GM10248 (cell line): ENCODE data around the gene SPINT4.
"Not testable (repeated sequence)": the region's sequence is repeated elsewhere in the genome, so short reads cannot be mapped to it uniquely, and the experiment has no call there.

Source experiments
- CTCF ChIA-PET: fragments of 300-600 bp; sonication (Branson Sonifier 250); formaldehyde crosslinking; extraction: SDS; loops from one replicate; lab custom pipeline; 2021; ENCODE audit warnings: antibody characterized with exemption; lab: Yijun Ruan, JAX
- POLR2A ChIA-PET: fragments of 350-650 bp; sonication (Branson Sonifier 250); formaldehyde crosslinking; extraction: SDS; loops from one replicate; lab custom pipeline; 2020; ENCODE audit warnings: antibody characterized with exemption; lab: Yijun Ruan, JAX
- DNase-seq: peaks from one replicate; pipeline ENCODE4 v3.0.0; 2012; ENCODE audit errors: extremely low spot score
- CTCF ChIP-seq: IDR thresholded peaks from 2 replicates; pipeline ENCODE4 v1.5.1; 2012; ENCODE audit warnings: mild to moderate bottlenecking, low read depth; ENCODE audit errors: extremely low read depth, missing control alignments, control extremely low read depth

SPINT4 gene

GRCh38 chr20:45735988-45736387, 13.8 kb downstream of the SPINT4 start:
- ChIA-PET CTCF (interaction anchor here (1.4 kb wide), 1 partner anchor 35 kb away, joined by 3 read pairs; no protein-coding TSS in a partner anchor), POLR2A (no interaction called here)
- DNase-seq = no peak
- no peak for TF ChIP-seq CTCF

- ChIA-PET POLR2A (no interaction called here), CTCF (no interaction called here)
- no peak for TF ChIP-seq CTCF
Measured at GRCh38 chr20:45742596-45742995, 20.4 kb downstream of the SPINT4 start.

GRCh38 chr20:45745015-45745414, 22.9 kb downstream of the SPINT4 start:
- ChIA-PET POLR2A (no interaction called here), CTCF (no interaction called here)
- DNase-seq = no peak
- TF ChIP-seq CTCF = no peak

More at GRCh38 chr20:45742596-45742995, 20.4 kb downstream of the SPINT4 start:
- no peak for DNase-seq

GRCh38 chr20:45751721-45752120, 29.6 kb downstream of the SPINT4 start:
- DNase-seq = no peak
- no peak for TF ChIP-seq CTCF
- ChIA-PET POLR2A (no interaction called here), CTCF (interaction anchor here (1.9 kb wide), 1 partner anchor 20 kb away, joined by 14 read pairs; no protein-coding TSS in a partner anchor)

- DNase-seq = no peak
- ChIA-PET CTCF (interaction anchor here (3.5 kb wide), 1 partner anchor 18 kb away, joined by 24 read pairs; no protein-coding TSS in a partner anchor), POLR2A (no interaction called here)
- TF ChIP-seq CTCF = no peak
Measured at GRCh38 chr20:45752746-45753145, 30.6 kb downstream of the SPINT4 start.

GRCh38 chr20:45758096-45758495, 35.9 kb downstream of the SPINT4 start:
- ChIA-PET POLR2A (no interaction called here), CTCF (interaction anchor here (2.0 kb wide), 1 partner anchor 13 kb away, joined by 8 read pairs; no protein-coding TSS in a partner anchor)
- no peak for TF ChIP-seq CTCF
- no peak for DNase-seq

- POLR2A ChIA-PET, DNase-seq, CTCF ChIA-PET: not testable (repeated sequence)
Measured at GRCh38 chr20:45759921-45760320, 37.8 kb downstream of the SPINT4 start.

GRCh38 chr20:45761966-45762365, 39.8 kb downstream of the SPINT4 start:
- POLR2A ChIA-PET, DNase-seq: not testable (repeated sequence)
- CTCF ChIA-PET = interaction anchor here (1.8 kb wide), 1 partner anchor 9 kb away, joined by 7 read pairs; no protein-coding TSS in a partner anchor

- POLR2A ChIA-PET, DNase-seq: not testable (repeated sequence)
- CTCF ChIA-PET = interaction anchor here (1.2 kb wide), 1 partner anchor 9 kb away, joined by 4 read pairs; no protein-coding TSS in a partner anchor
Measured at GRCh38 chr20:45764618-45765282, 42.6 kb downstream of the SPINT4 start.
